B cell (primary cell): Measurements from ENCODE around the gene INKA2. TPM values are rescaled to one million over a fixed set of nuclear protein-coding genes. Genes with fewer than 3 reads are reported as not detected.

Experiments used
- ATAC-seq: fragments of 200-7000 bp; cut with Tn5 transposase; one replicate; pipeline ENCODE4 v1.10.0; 2021; ENCODE audit warnings: low read depth, mild to moderate bottlenecking, moderate number of reproducible peaks, moderate library complexity
- CTCF ChIA-PET: fragments of 350-600 bp; sonication (Branson Sonifier 250); formaldehyde crosslinking; loops from one replicate; lab custom pipeline; 2021; ENCODE audit warnings: antibody characterized with exemption, inconsistent platforms; lab: Charles Lee
- POLR2A ChIA-PET: fragments of 350-600 bp; sonication (Branson Sonifier 250); formaldehyde crosslinking; loops from one replicate; lab custom pipeline; 2021; ENCODE audit warnings: antibody characterized with exemption; lab: Charles Lee
- DNase-seq: peaks from one replicate; pipeline ENCODE4 v3.0.0; 2013
- H2AFZ ChIP-seq: 2 replicates; pipeline ENCODE4 v1.6.1; 2012; ENCODE audit warnings: mild to moderate bottlenecking, low read depth, low read length; ENCODE audit not compliant: insufficient read depth, poor library complexity, severe bottlenecking
- H3K27ac ChIP-seq, 2 donors: 1 replicate in 1 of 2; 2 replicates in 1 of 2; pipeline ENCODE4 v1.5.1; 2012 to 2013; ENCODE audit warnings: low read length in 2 of 2, mild to moderate bottlenecking in 2 of 2, moderate library complexity in 1 of 2
- H3K27me3 ChIP-seq, 4 experiments: fragments of 200-600 bp in 1 of 4; sonication (generic) in 1 of 4; replicated peaks in 1 of 4; 1 replicate in 2 of 4; 2 replicates in 2 of 4; pipeline versions ENCODE4 v1.6.1 to v1.7.0; 2013 to 2016; ENCODE audit warnings: low read length in 3 of 4, mild to moderate bottlenecking in 2 of 4, mixed read lengths in 1 of 4, moderate library complexity in 1 of 4; ENCODE audit not compliant: insufficient read depth in 4 of 4, control insufficient read depth in 3 of 4; ENCODE audit errors: control extremely low read depth in 1 of 4
- H3K36me3 ChIP-seq, 2 experiments: replicated peaks in 1 of 2; 1 replicate in 1 of 2; 2 replicates in 1 of 2; pipeline versions ENCODE4 v1.6.1 to v1.7.1; 2013; ENCODE audit warnings: low read length in 1 of 2; ENCODE audit not compliant: insufficient read depth in 2 of 2, control insufficient read depth in 1 of 2; ENCODE audit errors: control extremely low read depth in 1 of 2, extremely low read depth in 1 of 2
- H3K4me1 ChIP-seq, 2 donors: fragments of 200-600 bp in 1 of 2; sonication (generic) in 1 of 2; 1 replicate in 1 of 2; 2 replicates in 1 of 2; pipeline versions ENCODE4 v1.5.1 to v1.6.1; 2013 to 2017; ENCODE audit warnings: low read length in 2 of 2; ENCODE audit not compliant: control insufficient read depth in 2 of 2, insufficient read depth in 2 of 2
- H3K4me2 ChIP-seq: replicated peaks from 2 replicates; pipeline ENCODE3; 2012; ENCODE audit warnings: mild to moderate bottlenecking, low read depth, low read length; ENCODE audit not compliant: poor library complexity, severe bottlenecking
- H3K4me3 ChIP-seq, 5 experiments: fragments of 200-600 bp in 1 of 5; sonication (generic) in 1 of 5; 1 replicate in 3 of 5; 2 replicates in 2 of 5; pipeline versions ENCODE4 v1.5.1 to v1.7.0; 2011 to 2016; ENCODE audit warnings: low read length in 4 of 5, mild to moderate bottlenecking in 4 of 5, low read depth in 2 of 5, control low read depth in 1 of 5, moderate library complexity in 1 of 5; ENCODE audit not compliant: insufficient read depth in 1 of 5; ENCODE audit errors: control extremely low read depth in 1 of 5, extremely low read depth in 1 of 5
- H3K79me2 ChIP-seq: fragments of 200-600 bp; sonication (generic); one replicate; pipeline ENCODE4 v1.6.0; 2016; ENCODE audit warnings: low read length; ENCODE audit not compliant: control insufficient read depth, insufficient read depth
- H3K9ac ChIP-seq: fragments of 200-600 bp; sonication (generic); 2 replicates; pipeline ENCODE4 v1.6.1; 2017; ENCODE audit warnings: mild to moderate bottlenecking, low read length, moderate library complexity
- H3K9me3 ChIP-seq, 3 donors: one replicate each; pipeline versions ENCODE4 v1.6.1 to v1.7.1; 2013; ENCODE audit warnings: low read length in 2 of 3; ENCODE audit not compliant: control insufficient read depth in 2 of 3, insufficient read depth in 1 of 3; ENCODE audit errors: control extremely low read depth in 1 of 3
- H4K20me1 ChIP-seq: 2 replicates; pipeline ENCODE4 v1.6.0; 2012; ENCODE audit warnings: mild to moderate bottlenecking, low read length; ENCODE audit not compliant: insufficient read depth, control insufficient read depth, poor library complexity, severe bottlenecking
- H3K27ac Mint-ChIP-seq: one replicate; pipeline ENCODE4 v1.8.0; 2021; ENCODE audit warnings: mixed read lengths
- H3K27me3 Mint-ChIP-seq: one replicate; pipeline ENCODE4 v1.8.0; 2021; ENCODE audit warnings: mixed read lengths
- H3K4me1 Mint-ChIP-seq: one replicate; pipeline ENCODE4 v1.8.0; 2021; ENCODE audit warnings: mixed read lengths
- H3K4me3 Mint-ChIP-seq: one replicate; pipeline ENCODE4 v1.8.0; 2021; ENCODE audit warnings: mixed read lengths
- H3K9me3 Mint-ChIP-seq: one replicate; pipeline ENCODE4 v1.8.0; 2022; ENCODE audit warnings: mixed read lengths; ENCODE audit not compliant: insufficient read depth
- CTCF ChIP-seq: fragments of 200-600 bp; IDR thresholded peaks from one replicate; pipeline ENCODE4 v1.8.0; 2022; ENCODE audit warnings: antibody characterized with exemption, mild to moderate bottlenecking
- EZH2 ChIP-seq: IDR thresholded peaks from 2 replicates; pipeline ENCODE4 v1.6.1; 2012; ENCODE audit warnings: borderline replicate concordance, low read depth, mild to moderate bottlenecking, moderate library complexity, low read length; ENCODE audit not compliant: insufficient read depth, poor library complexity, severe bottlenecking
- WGBS: methylation state at CpG from one replicate; pipeline ENCODE4 v1.1.5; 2013; ENCODE audit warnings: missing lambda C conversion rate; ENCODE audit not compliant: insufficient coverage; 5-methylcytosine and 5-hydroxymethylcytosine counted together
- intact Hi-C: fragments of 100-400 bp; cut with micrococcal nuclease; formaldehyde crosslinking; loops from one replicate; pipeline ENCODE4 v1.10.0; 2022
- polyA plus RNA-seq: library from polyadenylated mRNA; depleted of rRNA; stranded (reverse); fragments of >200 nt; gene quantifications from 2 replicates; pipeline ENCODE4 v1.2.3, GENCODE V29; 2012
- total RNA-seq, 2 donors: library from RNA; stranded (reverse); fragments of 120-200 nt in 1 of 2; gene quantifications; 1 replicate in 1 of 2; 2 replicates in 1 of 2; pipeline versions ENCODE4 v1.2.3 to v1.2.4, GENCODE V29; 2013 to 2022

The INKA2 gene
- total and polyA plus RNA-seq, 2 donors (not counting 1 experiment from before 2014, with no cell fraction given): 0.67 to 6.4 TPM

DNA sequence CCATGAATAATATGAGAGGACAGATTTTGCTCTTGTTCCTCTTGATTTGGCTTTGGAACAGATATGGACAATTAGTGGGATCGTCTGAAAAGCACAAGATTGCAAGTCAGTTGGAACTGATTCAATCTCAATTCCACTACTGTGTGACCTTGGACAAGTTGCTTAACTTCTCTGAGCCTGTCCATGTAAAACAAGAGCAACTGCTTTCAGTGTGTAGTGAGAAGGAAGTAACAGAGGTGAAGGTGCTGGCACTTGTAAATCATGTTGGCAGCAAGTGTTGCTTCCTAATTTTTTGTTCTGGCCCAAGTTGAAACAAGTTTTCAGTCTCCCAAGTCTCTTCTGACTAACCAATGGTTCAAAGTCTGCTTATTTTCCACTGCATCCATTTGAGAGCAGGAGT is 15.3 kb downstream of the INKA2 start:
- Histone ChIP-seq H3K9me3 (no peaks in the 10 kb centered on the region), H3K4me1 (peaks cover 12 to 19% of the 10 kb centered on the region in 2 donors), H4K20me1 (no peaks in the 10 kb centered on the region), H3K36me3 (no peaks in the 10 kb centered on the region), H2AFZ (no peak overlapping the region), H3K79me2 (no peaks in the 10 kb centered on the region), H3K27ac (no peak overlapping the region), H3K27me3 (no peaks in the 10 kb centered on the region), H3K4me3 (no peak overlapping the region), H3K9ac (no peak overlapping the region), H3K4me2 (peak overlapping the region; percentile 38)
- H3K9me3 Mint-ChIP-seq: no peaks in the 10 kb centered on the region
- intact Hi-C loops: no loop called here
- POLR2A ChIA-PET: interaction anchor here (1.7 kb wide), 1 partner anchor 15 kb away, joined by 7 read pairs; the partner anchor contains the start of gene INKA2
- H3K4me1 Mint-ChIP-seq: peaks cover 21% of the 10 kb centered on the region
- no peak overlapping the region for H3K4me3 Mint-ChIP-seq
- ATAC-seq: no peak
- no peak for TF ChIP-seq CTCF
- CTCF ChIA-PET: interaction anchor here (1.0 kb wide), 1 partner anchor 40 kb away, joined by 3 read pairs; no protein-coding TSS in a partner anchor
- H3K27ac Mint-ChIP-seq: peak overlapping the region; percentile 2
- H3K27me3 Mint-ChIP-seq: no peaks in the 10 kb centered on the region
- no peak for DNase-seq
- no CpG with 5 or more reads among the region's 1 CpG for WGBS

DNA sequence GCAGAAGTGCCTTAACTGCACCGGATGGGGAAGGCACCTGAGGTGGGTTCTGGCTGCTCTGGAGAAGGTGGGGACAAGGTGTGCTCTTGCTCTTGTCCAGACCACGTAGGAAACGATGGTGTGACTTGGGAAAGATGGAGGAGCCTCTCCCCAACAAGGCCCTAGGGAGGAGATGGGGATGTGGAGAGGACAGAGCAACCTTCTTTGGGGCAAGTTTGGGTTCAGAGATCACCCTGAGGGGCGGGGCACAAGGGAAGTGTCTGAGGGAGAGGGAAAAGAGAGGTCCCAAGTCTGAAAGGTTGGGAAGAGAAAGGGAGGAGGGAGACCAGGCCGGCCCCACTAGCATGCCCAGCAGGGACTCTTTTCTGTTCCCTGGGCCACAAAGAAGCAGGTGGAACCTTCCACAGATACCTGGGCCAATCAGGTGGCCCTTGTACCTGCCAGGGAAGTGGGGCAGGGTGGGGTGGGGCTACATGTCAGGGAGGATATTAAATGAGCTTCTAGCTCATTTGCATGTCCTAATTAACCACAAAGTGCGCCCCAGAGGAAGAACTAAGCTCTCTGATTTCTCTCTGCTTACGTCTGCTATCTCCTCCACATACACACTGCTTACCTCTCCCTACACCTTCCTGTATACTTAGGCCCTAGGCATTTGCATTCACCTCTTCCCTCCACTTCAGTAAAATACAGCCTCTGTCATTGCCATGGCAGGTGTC is 15.9 kb downstream of the INKA2 start:
- no peaks in the 10 kb centered on the region for H3K9me3 Mint-ChIP-seq
- Histone ChIP-seq H3K9me3 (no peaks in the 10 kb centered on the region), H3K27ac (no peak overlapping the region), H3K36me3 (no peaks in the 10 kb centered on the region), H3K27me3 (no peaks in the 10 kb centered on the region), H3K79me2 (no peaks in the 10 kb centered on the region), H4K20me1 (no peaks in the 10 kb centered on the region), H3K4me3 (no peak overlapping the region), H3K4me2 (peak overlapping the region; percentile 38), H3K4me1 (peaks cover 12 to 19% of the 10 kb centered on the region in 2 donors), H3K9ac (no peak overlapping the region), H2AFZ (no peak overlapping the region)
- WGBS: 79% methylated on average over 7 of the region's 7 CpGs
- peak; percentile 80 for ATAC-seq
- H3K27me3 Mint-ChIP-seq: no peaks in the 10 kb centered on the region
- intact Hi-C loops: no loop called here
- H3K4me1 Mint-ChIP-seq: peaks cover 21% of the 10 kb centered on the region
- no peak overlapping the region for H3K4me3 Mint-ChIP-seq
- ChIA-PET POLR2A (interaction anchor here (1.7 kb wide), 1 partner anchor 16 kb away, joined by 7 read pairs; the partner anchor contains the start of gene INKA2), CTCF (interaction anchor here (1.0 kb wide), 1 partner anchor 41 kb away, joined by 3 read pairs; no protein-coding TSS in a partner anchor)
- TF ChIP-seq EZH2 (no peak), CTCF (no peak)
- peak; percentile 72 for DNase-seq
- H3K27ac Mint-ChIP-seq: peak overlapping the region; percentile 43
